A549 (cell line): ENCODE measurements around the gene CALML3. TPM values are rescaled to one million over a fixed set of nuclear protein-coding genes. Genes with fewer than 3 reads are reported as not detected.

Experiments used
- ATAC-seq, 2 experiments: fragments of 200-7000 bp in 1 of 2; fragments of >200 bp in 1 of 2; cut with Nextera tagmentation in 1 of 2; cut with Tn5 transposase in 1 of 2; 3 replicates each; pipeline versions ENCODE4 v1.8.0 to v1.9.1; 2018 to 2020; ENCODE audit warnings: mild to moderate bottlenecking in 1 of 2, moderate library complexity in 1 of 2
- CTCF ChIA-PET: fragments of 300-600 bp; sonication (Branson Sonifier 250); formaldehyde crosslinking; extraction: SDS; loops from one replicate; lab custom pipeline; 2021; ENCODE audit warnings: antibody characterized with exemption, inconsistent platforms; lab: Yijun Ruan, JAX
- POLR2A ChIA-PET: fragments of 350-600 bp; formaldehyde crosslinking; extraction: SDS; loops from one replicate; lab custom pipeline; 2021; ENCODE audit warnings: antibody characterized with exemption, inconsistent platforms; lab: Yijun Ruan, JAX
- DNase-seq, 2 experiments: peaks; one replicate each; pipeline versions ENCODE4 v3.0.0 to v3.0.0-alpha.2; 2011 to 2016; ENCODE audit warnings: low read depth in 1 of 2, low spot score in 1 of 2
- FAIRE-seq: peaks from 2 replicates; lab custom pipeline; 2011; peaks lifted over from hg19 to GRCh38; lab: Jason Lieb, UNC
- H3K27ac ChIP-seq, 2 experiments: fragments of >200 bp; sonication (Bioruptor Twin); formaldehyde crosslinking; 3 replicates each; pipeline ENCODE4 v1.5.1; 2016 to 2017
- H3K4me1 ChIP-seq: fragments of >200 bp; sonication (Bioruptor Twin); formaldehyde crosslinking; 3 replicates; pipeline ENCODE4 v1.6.1; 2016
- H3K4me2 ChIP-seq: fragments of >200 bp; sonication (Bioruptor Twin); formaldehyde crosslinking; 3 replicates; pipeline ENCODE4 v1.6.1; 2016
- H3K4me3 ChIP-seq: fragments of >200 bp; sonication (Bioruptor Twin); formaldehyde crosslinking; 3 replicates; pipeline ENCODE4 v1.5.1; 2016
- H3K9me3 ChIP-seq: fragments of >200 bp; sonication (Bioruptor Twin); formaldehyde crosslinking; 3 replicates; pipeline ENCODE4 v1.6.1; 2016
- ATOH8 ChIP-seq: fragments of 250-450 bp; sonication (Bioruptor Pico); IDR thresholded peaks from 2 replicates; pipeline ENCODE4 v1.5.0; 2020; ENCODE audit warnings: low read depth, mild to moderate bottlenecking, moderate library complexity
- CBX2 ChIP-seq: fragments of 200-600 bp; sonication (generic); IDR thresholded peaks from 2 replicates; pipeline ENCODE4 v1.6.1; 2016; ENCODE audit warnings: low read depth, mild to moderate bottlenecking, borderline replicate concordance
- CBX8 ChIP-seq: fragments of 200-600 bp; sonication (generic); IDR thresholded peaks from 2 replicates; pipeline ENCODE4 v1.6.1; 2016
- CEBPB ChIP-seq, 2 experiments: fragments of >200 bp in 1 of 2; sonication (Bioruptor Twin) in 1 of 2; formaldehyde crosslinking in 1 of 2; IDR thresholded peaks; 2 replicates each; pipeline ENCODE4 v1.6.1; 2012 to 2016
- CHD4 ChIP-seq: fragments of 200-600 bp; sonication (generic); IDR thresholded peaks from 2 replicates; pipeline ENCODE4 v1.6.1; 2016; ENCODE audit warnings: antibody characterized with exemption, mild to moderate bottlenecking, borderline replicate concordance
- E2F6 ChIP-seq: IDR thresholded peaks from 2 replicates; pipeline ENCODE4 v1.6.1; 2012; ENCODE audit warnings: low read depth, borderline replicate concordance
- EHF ChIP-seq: fragments of 250-450 bp; sonication (Bioruptor Pico); IDR thresholded peaks from 2 replicates; pipeline ENCODE4 v1.5.0; 2020; ENCODE audit warnings: mild to moderate bottlenecking
- EHMT2 ChIP-seq: fragments of 200-600 bp; sonication (generic); IDR thresholded peaks from 2 replicates; pipeline ENCODE4 v1.6.1; 2016; ENCODE audit warnings: antibody characterized with exemption, low read depth, mild to moderate bottlenecking, moderate library complexity
- EP300 ChIP-seq, 2 experiments: fragments of >200 bp; sonication (Bioruptor Twin); formaldehyde crosslinking; IDR thresholded peaks; 2 replicates in 1 of 2; 3 replicates in 1 of 2; pipeline ENCODE4 v1.6.1; 2016 to 2017
- FOSB ChIP-seq: fragments of 250-450 bp; sonication (Bioruptor Pico); IDR thresholded peaks from 2 replicates; pipeline ENCODE4 v1.5.0; 2020; ENCODE audit warnings: mild to moderate bottlenecking, moderate library complexity
- FOSL2 ChIP-seq, 2 experiments: fragments of 450-650 bp in 1 of 2; fragments of >200 bp in 1 of 2; sonication (Bioruptor Twin) in 1 of 2; formaldehyde crosslinking; IDR thresholded peaks; 2 replicates each; pipeline versions ENCODE4 v1.5.0 to v1.6.1; 2016 to 2020; ENCODE audit warnings: mild to moderate bottlenecking in 1 of 2, moderate library complexity in 1 of 2
- GATA3 ChIP-seq: IDR thresholded peaks from 2 replicates; pipeline ENCODE4 v1.6.1; 2012; ENCODE audit warnings: borderline replicate concordance
- HES2 ChIP-seq: fragments of >200 bp; sonication (Bioruptor Twin); formaldehyde crosslinking; IDR thresholded peaks from 2 replicates; pipeline ENCODE4 v1.6.1; 2016
- HEYL ChIP-seq: fragments of 250-450 bp; sonication (Bioruptor Pico); IDR thresholded peaks from 2 replicates; pipeline ENCODE4 v1.8.0; 2021; ENCODE audit warnings: mild to moderate bottlenecking, moderate library complexity
- HMGXB4 ChIP-seq: fragments of 250-450 bp; sonication (Bioruptor Pico); IDR thresholded peaks from 2 replicates; pipeline ENCODE4 v1.5.0; 2021; ENCODE audit warnings: mild to moderate bottlenecking, moderate library complexity, borderline replicate concordance
- KDM5A ChIP-seq: fragments of 200-600 bp; sonication (generic); IDR thresholded peaks from 2 replicates; pipeline ENCODE4 v1.6.1; 2016; ENCODE audit warnings: antibody characterized with exemption, mild to moderate bottlenecking
- MAX ChIP-seq: IDR thresholded peaks from 2 replicates; pipeline ENCODE4 v1.6.1; 2012
- MAZ ChIP-seq: fragments of 150-350 bp; IDR thresholded peaks from 2 replicates; pipeline ENCODE4 v1.6.1; 2014; ENCODE audit warnings: antibody characterized with exemption, low read depth, low read length, borderline replicate concordance
- NFE2L2 ChIP-seq: fragments of 150-350 bp; conservative IDR thresholded peaks from 2 replicates; pipeline ENCODE4 v1.6.1; 2014; ENCODE audit warnings: low read length
- POLR2AphosphoS2 ChIP-seq: conservative IDR thresholded peaks from 2 replicates; pipeline ENCODE4 v1.6.1; 2012; ENCODE audit warnings: low read length, improper control_type of control experiment, inconsistent platforms
- RAD21 ChIP-seq, 2 experiments: fragments of >200 bp in 1 of 2; sonication (Bioruptor Twin) in 1 of 2; formaldehyde crosslinking in 1 of 2; IDR thresholded peaks in 1 of 2; conservative IDR thresholded peaks in 1 of 2; 2 replicates in 1 of 2; 3 replicates in 1 of 2; pipeline ENCODE4 v1.6.1; 2012 to 2018; ENCODE audit warnings: inconsistent platforms in 1 of 2
- RFX5 ChIP-seq: fragments of 450-650 bp; IDR thresholded peaks from 2 replicates; pipeline ENCODE4 v1.7.1; 2014; ENCODE audit warnings: antibody characterized with exemption, mild to moderate bottlenecking, moderate library complexity
- SMC3 ChIP-seq: fragments of >200 bp; sonication (Bioruptor Twin); formaldehyde crosslinking; IDR thresholded peaks from 3 replicates; pipeline ENCODE4 v1.6.1; 2018; ENCODE audit warnings: inconsistent platforms
- TFCP2L1 ChIP-seq: fragments of 250-450 bp; sonication (Bioruptor Pico); IDR thresholded peaks from 2 replicates; pipeline ENCODE4 v1.5.0; 2021; ENCODE audit warnings: mild to moderate bottlenecking
- USF2 ChIP-seq: fragments of 450-650 bp; IDR thresholded peaks from 2 replicates; pipeline ENCODE4 v1.6.1; 2014; ENCODE audit warnings: antibody characterized with exemption
- ZNF302 ChIP-seq: fragments of 250-450 bp; sonication (Bioruptor Pico); IDR thresholded peaks from 2 replicates; pipeline ENCODE4 v1.9.0; 2021; ENCODE audit warnings: inconsistent platforms, mild to moderate bottlenecking, moderate library complexity
- ZSCAN20 ChIP-seq: fragments of 250-450 bp; sonication (Bioruptor Pico); IDR thresholded peaks from 2 replicates; pipeline ENCODE4 v1.8.0; 2022; ENCODE audit warnings: mild to moderate bottlenecking, moderate library complexity
- WGBS: methylation state at CpG from one replicate; pipeline ENCODE4 v1.1.6; 2017; ENCODE audit errors: missing lambda C conversion rate; 5-methylcytosine and 5-hydroxymethylcytosine counted together
- polyA plus RNA-seq, 4 experiments: library from polyadenylated mRNA; depleted of rRNA in 3 of 4; stranded (reverse); fragments of >200 nt; fragmentation: RNase III in 1 of 4; extraction: RNeasy Plus Mini Kit Qiagen cat#74134 plus additional on column Dnase treatment in 1 of 4; gene quantifications; 2 replicates in 3 of 4; 3 replicates in 1 of 4; pipeline ENCODE4 v1.2.3, GENCODE V29; 2011 to 2017

Gene CALML3
- polyA plus RNA-seq, 2 of the 4 experiments (the other 2 are of a cell fraction) = not detected

- DNase-seq (no peak), ATAC-seq (no peak), FAIRE-seq (no peak)
- ChIA-PET POLR2A (no interaction called here), CTCF (interaction anchor here (1.2 to 1.3 kb wide), 2 partner anchors 50 to 131 kb away, joined by 3 to 5 read pairs; no protein-coding TSS in a partner anchor)
- H3K4me1 ChIP-seq = peaks cover 19% of the 10 kb centered on the region
- H3K4me2 ChIP-seq = no peak overlapping the region
- no peak overlapping the region for H3K4me3 ChIP-seq
- H3K27ac ChIP-seq = peak overlapping the region in 1 of 2 experiments; percentile 10; a peak in 2 of 6 replicates
- no peaks in the 10 kb centered on the region for H3K9me3 ChIP-seq
- 93% methylated on average over 10 of the region's 10 CpGs for WGBS
- TF ChIP-seq SMC3 (no peak), NFE2L2 (no peak), POLR2AphosphoS2 (no peak), EP300 (IDR thresholded peaks at IDR 0.05) (no peak), HMGXB4 (CRISPR knock-in tag) (no peak), CEBPB (IDR thresholded peaks at IDR 0.05) (no peak), CHD4 (no peak), KDM5A (no peak), USF2 (no peak), FOSB (CRISPR knock-in tag) (no peak), ZSCAN20 (CRISPR knock-in tag) (no peak), CBX2 (no peak), MAX (no peak), HEYL (CRISPR knock-in tag) (no peak), EHMT2 (no peak), FOSL2 (IDR thresholded peaks at IDR 0.05) (no peak), FOSL2 (CRISPR knock-in tag; IDR thresholded peaks at IDR 0.05) (no peak), ZNF302 (CRISPR knock-in tag) (no peak), ATOH8 (CRISPR knock-in tag) (no peak), TFCP2L1 (no peak), GATA3 (no peak)
Measured at GRCh38 chr10:5573319-5573950, 48.7 kb downstream of the CALML3 start.

- H3K4me3 ChIP-seq = no peak overlapping the region
- H3K27ac ChIP-seq = no peak overlapping the region; a peak in 2 of 6 replicates
- 89% methylated on average over 20 of the region's 20 CpGs for WGBS
- FAIRE-seq = no peak
- no peak for DNase-seq
- ChIA-PET CTCF (interaction anchor here (1.2 to 1.3 kb wide), 2 partner anchors 49 to 132 kb away, joined by 3 to 5 read pairs; no protein-coding TSS in a partner anchor), POLR2A (no interaction called here)
- H3K9me3 ChIP-seq = no peaks in the 10 kb centered on the region
- no peak for TF ChIP-seq POLR2AphosphoS2
- no peak for TF ChIP-seq FOSL2 (IDR thresholded peaks at IDR 0.05)
- TF ChIP-seq FOSL2 (CRISPR knock-in tag; IDR thresholded peaks at IDR 0.05) = no peak
- no peak for TF ChIP-seq GATA3
- no peak for TF ChIP-seq RFX5
- no peak for TF ChIP-seq EHF
- TF ChIP-seq MAZ = no peak
- no peak for TF ChIP-seq CBX8
- no peak for TF ChIP-seq E2F6
- no peak for TF ChIP-seq RAD21 (conservative IDR thresholded peaks at IDR 0.05 in 1 of 2, IDR thresholded peaks at IDR 0.05 in 1 of 2)
- TF ChIP-seq HES2 = no peak
- TF ChIP-seq CHD4 = no peak
- TF ChIP-seq, all 56 proteins: peak for 0
- ATAC-seq = no peak
- Histone ChIP-seq H3K4me1 (peaks cover 19% of the 10 kb centered on the region), H3K4me2 (no peak overlapping the region)
Measured at GRCh38 chr10:5573968-5574641, 49.3 kb downstream of the CALML3 start.
